HepG2 (cell line): Measurements from ENCODE around the gene SLC22A4. TPM values are rescaled to one million over a fixed set of nuclear protein-coding genes. Genes with fewer than 3 reads are reported as not detected.
A peak's percentile ranks its signal among the peaks of the same experiment; 100 is the strongest.

Experiments
- AGO2 ChIP-seq: fragments of 200-400 bp; formaldehyde crosslinking; optimal IDR thresholded peaks from 2 replicates; pipeline ENCODE3; 2017; ENCODE audit warnings: mild to moderate bottlenecking, low read depth, low read length, moderate library complexity
- AHDC1 ChIP-seq: sonication (generic); formaldehyde crosslinking; IDR thresholded peaks from 2 replicates; pipeline ENCODE4 v1.5.1; 2020; ENCODE audit warnings: mild to moderate bottlenecking, missing genetic modification reagents, borderline replicate concordance
- CHD2 ChIP-seq: IDR thresholded peaks from 2 replicates; pipeline ENCODE4 v1.6.1; 2011; ENCODE audit warnings: low read depth, low read length, improper control_type of control experiment
- FOXK1 ChIP-seq: sonication (generic); formaldehyde crosslinking; IDR thresholded peaks from 2 replicates; pipeline ENCODE4 v1.4.0; 2020; ENCODE audit warnings: low read depth, missing genetic modification reagents, borderline replicate concordance
- FOXO4 ChIP-seq: sonication (generic); formaldehyde crosslinking; conservative IDR thresholded peaks from 2 replicates; pipeline ENCODE4 v1.8.1; 2023; ENCODE audit warnings: missing genetic modification reagents
- GABPB1 ChIP-seq: IDR thresholded peaks from 2 replicates; pipeline ENCODE4 v1.6.1; 2016; ENCODE audit warnings: mild to moderate bottlenecking, missing genetic modification reagents, moderate library complexity, missing compliant biosample characterization
- HES4 ChIP-seq: sonication (generic); formaldehyde crosslinking; IDR thresholded peaks from 2 replicates; pipeline ENCODE4 v1.9.0; 2021; ENCODE audit warnings: mild to moderate bottlenecking, missing genetic modification reagents, borderline replicate concordance
- HMGXB4 ChIP-seq, 2 experiments: sonication (generic) in 1 of 2; formaldehyde crosslinking in 1 of 2; IDR thresholded peaks; 2 replicates each; pipeline versions ENCODE4 v1.4.0 to v1.6.1; 2018 to 2020; ENCODE audit warnings: missing genetic modification reagents in 2 of 2, borderline replicate concordance in 1 of 2, low read depth in 1 of 2, mild to moderate bottlenecking in 1 of 2, missing biosample characterization in 1 of 2
- HNF1B ChIP-seq: sonication (generic); formaldehyde crosslinking; IDR thresholded peaks from 2 replicates; pipeline ENCODE4 v1.5.1; 2020; ENCODE audit warnings: mild to moderate bottlenecking, moderate library complexity, missing genetic modification reagents
- MLXIP ChIP-seq: sonication (generic); formaldehyde crosslinking; IDR thresholded peaks from 2 replicates; pipeline ENCODE4 v1.9.0; 2021; ENCODE audit warnings: missing genetic modification reagents, borderline replicate concordance
- SIN3B ChIP-seq: fragments of 150-350 bp; IDR thresholded peaks from 2 replicates; pipeline ENCODE4 v1.6.1; 2014; ENCODE audit warnings: low read length
- ZNF292 ChIP-seq: sonication (generic); formaldehyde crosslinking; IDR thresholded peaks from 2 replicates; pipeline ENCODE4 v1.8.1; 2022; ENCODE audit warnings: mild to moderate bottlenecking, low read depth, missing genetic modification reagents, borderline replicate concordance
- polyA plus RNA-seq, 8 experiments: library from polyadenylated mRNA; depleted of rRNA in 3 of 8; stranded (reverse) in 7 of 8; unstranded in 1 of 8; fragments of >200 nt; fragmentation: Illumina TruSeq in 4 of 8; extraction: Trizol in 4 of 8; gene quantifications; 2 replicates each; pipeline versions ENCODE4 v1.2.1 to v1.2.3, GENCODE V29; 2011 to 2016; ENCODE audit warnings: low read depth in 4 of 8, missing spikeins in 1 of 8, mixed read lengths in 1 of 8; ENCODE audit not compliant: insufficient read depth in 1 of 8
- total RNA-seq, 5 experiments: library from RNA; depleted of rRNA; stranded (reverse); fragments of >200 nt; fragmentation: Illumina TruSeq; extraction: Trizol; gene quantifications; 2 replicates each; pipeline ENCODE4 v1.2.3, GENCODE V29; 2016; ENCODE audit warnings: low read depth in 1 of 5

SLC22A4 gene
- total and polyA plus RNA-seq, 2 of the 13 experiments (the other 11 are each of a cell fraction or from before 2014, with no cell fraction given), result 0.33 to 0.62 TPM

- TF ChIP-seq AHDC1, result no peak
- 0 out of 2 replicates have a peak, but pooled peaks have one; percentile 4 for TF ChIP-seq GABPB1 (CRISPR knock-in tag)
- TF ChIP-seq SIN3B, result no peak
- no peak for TF ChIP-seq CHD2
- TF ChIP-seq FOXK1 (CRISPR knock-in tag), result no peak
- no peak for TF ChIP-seq ZNF292 (CRISPR knock-in tag)
- no peak for TF ChIP-seq AGO2
- 0 out of 2 replicates have a peak, but pooled peaks have one; percentile 2 for TF ChIP-seq MLXIP (CRISPR knock-in tag)
- TF ChIP-seq HES4 (CRISPR knock-in tag), result no peak
- 0 out of 2 replicates have a peak, but pooled peaks have one; percentile 27 for TF ChIP-seq FOXO4 (CRISPR knock-in tag)
- TF ChIP-seq HNF1B, result no peak
- no peak for TF ChIP-seq HMGXB4 (CRISPR knock-in tag; IDR thresholded peaks at IDR 0.05; ENCODE audit: borderline replicate concordance in 1 of 2, low read depth in 1 of 2)
Measured at GRCh38 chr5:132370181-132370970, 76.2 kb downstream of the SLC22A4 start (continued).
